Loucy (cell line): ENCODE measurements around the gene PPHLN1.

Experiments used
- EZH2phosphoT487 ChIP-seq: fragments of 200-600 bp; IDR thresholded peaks from 2 replicates; pipeline ENCODE4 v1.6.1; 2018; ENCODE audit warnings: antibody characterized with exemption, mild to moderate bottlenecking, moderate library complexity, borderline replicate concordance
- TF ChIP-seq, protein P1 (sequence below): fragments of 200-600 bp; sonication (generic); conservative IDR thresholded peaks from 2 replicates; pipeline ENCODE4 v1.5.1; 2014; ENCODE audit warnings: mild to moderate bottlenecking, antibody characterized with exemption, low read length

DNA sequence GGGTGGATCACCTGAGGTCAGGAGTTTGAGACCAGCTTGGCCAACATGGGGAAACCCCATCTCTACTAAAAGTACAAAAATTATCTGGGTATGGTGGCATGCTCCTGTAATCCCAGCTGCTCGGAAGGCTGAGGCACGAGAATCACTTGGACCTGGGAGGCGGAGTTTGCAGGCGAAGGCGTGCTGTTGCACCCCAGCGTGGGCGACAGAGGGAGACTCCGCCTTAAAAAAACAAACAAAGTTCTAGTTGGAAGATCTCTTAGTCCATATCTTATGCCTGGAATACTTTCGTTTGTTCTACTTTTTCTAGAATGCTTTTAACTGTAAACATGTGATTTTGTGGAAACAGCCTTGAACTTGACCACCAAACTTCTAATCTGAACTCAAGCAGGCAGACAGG, 38.7 kb downstream of the PPHLN1 start:
- TF ChIP-seq, protein P1, sequence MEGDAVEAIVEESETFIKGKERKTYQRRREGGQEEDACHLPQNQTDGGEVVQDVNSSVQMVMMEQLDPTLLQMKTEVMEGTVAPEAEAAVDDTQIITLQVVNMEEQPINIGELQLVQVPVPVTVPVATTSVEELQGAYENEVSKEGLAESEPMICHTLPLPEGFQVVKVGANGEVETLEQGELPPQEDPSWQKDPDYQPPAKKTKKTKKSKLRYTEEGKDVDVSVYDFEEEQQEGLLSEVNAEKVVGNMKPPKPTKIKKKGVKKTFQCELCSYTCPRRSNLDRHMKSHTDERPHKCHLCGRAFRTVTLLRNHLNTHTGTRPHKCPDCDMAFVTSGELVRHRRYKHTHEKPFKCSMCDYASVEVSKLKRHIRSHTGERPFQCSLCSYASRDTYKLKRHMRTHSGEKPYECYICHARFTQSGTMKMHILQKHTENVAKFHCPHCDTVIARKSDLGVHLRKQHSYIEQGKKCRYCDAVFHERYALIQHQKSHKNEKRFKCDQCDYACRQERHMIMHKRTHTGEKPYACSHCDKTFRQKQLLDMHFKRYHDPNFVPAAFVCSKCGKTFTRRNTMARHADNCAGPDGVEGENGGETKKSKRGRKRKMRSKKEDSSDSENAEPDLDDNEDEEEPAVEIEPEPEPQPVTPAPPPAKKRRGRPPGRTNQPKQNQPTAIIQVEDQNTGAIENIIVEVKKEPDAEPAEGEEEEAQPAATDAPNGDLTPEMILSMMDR: no peak
- no peak for TF ChIP-seq EZH2phosphoT487
